Measurements from ENCODE around the gene CDKN1B. TPM values are rescaled to one million over a fixed set of nuclear protein-coding genes. Genes with fewer than 3 reads are reported as not detected.

Gene CDKN1B
- total RNA-seq, 1 donor from 2014 or later, result 41.4 TPM

GRCh38 chr12:12700254-12700653 is 16.9 kb upstream of the CDKN1B start:
- no peak for DNase-seq (ENCODE audit: low read depth)

- DNase-seq (ENCODE audit: low read depth), result no peak
Measured at GRCh38 chr12:12701457-12701856, 15.7 kb upstream of the CDKN1B start.

- DNase-seq (ENCODE audit: low read depth), result peak; percentile 90
Measured at GRCh38 chr12:12704593-12705230, 12.5 kb upstream of the CDKN1B start.

GRCh38 chr12:12705838-12706520 is 11.2 kb upstream of the CDKN1B start:
- no peak for DNase-seq (ENCODE audit: low read depth)

- DNase-seq (ENCODE audit: low read depth), result no peak
Measured at GRCh38 chr12:12713932-12714275, 3.3 kb upstream of the CDKN1B start.

- DNase-seq (ENCODE audit: low read depth), result no peak
Measured at GRCh38 chr12:12714276-12715021, 2.7 kb upstream of the CDKN1B start.

GRCh38 chr12:12715128-12715458 is 2.1 kb upstream of the CDKN1B start:
- DNase-seq (ENCODE audit: low read depth), result no peak

GRCh38 chr12:12715459-12716150 is 1.6 kb upstream of the CDKN1B start:
- DNase-seq (ENCODE audit: low read depth), result peak; percentile 63

- no peak for DNase-seq (ENCODE audit: low read depth)
Measured at GRCh38 chr12:12716151-12716792, 896 bp upstream of the CDKN1B start.

GRCh38 chr12:12717586-12718380 is 615 bp downstream of the CDKN1B start:
- peak; percentile 47 for DNase-seq (ENCODE audit: low read depth)

- DNase-seq (ENCODE audit: low read depth), result peak; percentile 24
Measured at GRCh38 chr12:12718381-12718759, 1.2 kb downstream of the CDKN1B start.

GRCh38 chr12:12718853-12719252 is 1.7 kb downstream of the CDKN1B start:
- DNase-seq (ENCODE audit: low read depth), result peak; percentile 36

GRCh38 chr12:12719496-12719895 is 2.3 kb downstream of the CDKN1B start:
- peak; percentile 29 for DNase-seq (ENCODE audit: low read depth)

GRCh38 chr12:12720052-12720451 is 2.9 kb downstream of the CDKN1B start:
- DNase-seq (ENCODE audit: low read depth), result peak; percentile 18

- DNase-seq (ENCODE audit: low read depth), result peak; percentile 43
Measured at GRCh38 chr12:12720672-12721161, 3.5 kb downstream of the CDKN1B start.

- DNase-seq (ENCODE audit: low read depth), result peak; percentile 28
Measured at GRCh38 chr12:12721176-12721751, 4.1 kb downstream of the CDKN1B start.

- DNase-seq (ENCODE audit: low read depth), result no peak
Measured at GRCh38 chr12:12721814-12722434, 4.8 kb downstream of the CDKN1B start.

GRCh38 chr12:12722435-12723148 is 5.4 kb downstream of the CDKN1B start:
- DNase-seq (ENCODE audit: low read depth), result peak; percentile 53

GRCh38 chr12:12723149-12723680 is 6.0 kb downstream of the CDKN1B start:
- DNase-seq (ENCODE audit: low read depth), result peak; percentile 43
